ENCODE data around the gene TUBAL3.
A peak's percentile ranks its signal among the peaks of the same experiment; 100 is the strongest.
"Not testable (repeated sequence)": the region's sequence is repeated elsewhere in the genome, so short reads cannot be mapped to it uniquely, and the experiment has no call there.

TUBAL3 gene

DNA sequence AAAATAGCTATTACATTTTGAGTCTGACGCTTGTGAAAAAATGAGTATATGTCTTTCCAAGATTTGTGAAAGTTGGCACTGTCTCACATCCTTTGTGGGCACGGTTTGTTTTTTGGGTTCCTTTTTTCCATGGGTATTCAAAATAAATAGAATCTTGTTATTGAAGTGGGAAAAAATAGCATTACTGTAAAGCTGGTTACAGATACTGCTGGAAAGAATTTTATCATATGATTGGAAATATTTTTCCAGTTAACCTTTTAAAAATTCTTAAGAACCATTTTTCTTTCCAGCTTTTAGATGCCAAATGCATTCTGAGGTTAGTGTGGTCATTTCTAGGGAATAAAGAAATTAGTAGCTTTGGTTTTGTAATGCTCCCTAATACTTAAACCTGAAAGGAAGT is 19.1 kb upstream of the TUBAL3 start:
- no peak for DNase-seq (ENCODE audit: low spot score)

DNA sequence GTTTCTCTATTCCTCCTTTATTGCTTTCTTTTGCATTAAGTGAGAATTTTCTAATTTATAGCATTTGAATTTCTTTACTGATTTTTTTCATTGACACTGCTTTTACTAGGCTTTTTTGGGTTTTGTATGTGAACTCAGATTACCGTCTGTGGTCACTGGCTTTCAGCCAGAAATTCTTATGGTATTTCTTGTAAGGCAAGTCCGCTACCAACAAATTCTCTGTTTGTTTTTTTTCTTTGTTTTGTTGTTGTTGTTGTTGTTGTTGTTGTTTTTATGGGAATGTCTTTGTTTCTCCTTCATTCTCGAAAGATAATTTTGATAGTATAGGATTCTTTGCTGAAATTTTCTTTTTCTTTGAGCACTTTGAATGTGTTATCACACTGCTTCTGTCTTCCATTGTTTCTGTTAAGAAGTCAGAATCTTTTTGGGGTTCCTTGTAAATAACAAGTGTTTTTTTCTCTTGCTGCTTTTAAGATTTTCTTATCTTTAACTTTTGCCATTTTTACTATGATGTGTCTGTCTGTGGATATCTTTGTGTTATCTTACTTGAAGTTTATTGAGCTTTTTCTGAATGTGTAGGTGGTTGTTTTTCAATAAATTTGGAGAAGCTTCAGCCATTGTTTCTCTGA is 15.0 kb upstream of the TUBAL3 start:
- no peak for DNase-seq (ENCODE audit: low spot score)

DNA sequence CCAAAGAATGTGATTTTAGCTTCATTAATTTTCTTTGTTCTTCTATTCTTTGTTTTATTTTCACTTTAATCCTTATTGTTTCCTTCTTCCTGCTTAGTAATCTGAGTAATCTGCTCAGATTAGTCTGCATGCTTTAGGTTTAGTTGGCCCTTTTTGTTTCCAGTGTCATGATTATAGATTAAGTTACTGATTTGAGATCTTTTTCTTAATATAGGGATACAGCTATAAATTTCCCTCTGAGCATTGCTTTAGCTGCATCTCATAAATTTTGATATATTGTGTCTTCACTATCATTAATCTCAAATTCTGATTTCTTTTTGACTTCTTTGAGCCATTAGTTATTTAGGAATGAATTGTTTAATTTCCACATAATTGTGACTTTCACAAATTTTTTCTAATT is 14.0 kb upstream of the TUBAL3 start:
- no peak for DNase-seq (ENCODE audit: low spot score)

DNA sequence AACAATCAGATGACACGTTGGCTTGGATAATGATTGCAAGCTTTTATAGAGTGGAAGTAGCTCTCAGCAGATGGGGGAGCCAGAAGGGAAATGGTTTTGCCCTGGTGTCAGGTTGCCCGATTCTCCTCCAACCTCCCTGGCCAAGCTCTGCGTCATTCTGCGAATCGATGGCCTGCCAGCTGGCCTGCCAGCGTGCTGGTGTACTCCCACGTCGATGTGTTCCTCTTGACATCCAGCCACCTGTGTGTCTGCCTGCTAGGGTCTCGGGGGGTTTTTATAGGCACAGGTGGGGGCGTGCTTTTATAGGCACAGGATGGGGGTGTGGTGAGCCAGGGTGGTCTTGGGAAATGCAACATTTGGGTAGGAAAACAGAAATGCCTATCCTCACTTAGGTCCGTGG is 12.4 kb upstream of the TUBAL3 start:
- DNase-seq (ENCODE audit: low spot score), result no peak

DNA sequence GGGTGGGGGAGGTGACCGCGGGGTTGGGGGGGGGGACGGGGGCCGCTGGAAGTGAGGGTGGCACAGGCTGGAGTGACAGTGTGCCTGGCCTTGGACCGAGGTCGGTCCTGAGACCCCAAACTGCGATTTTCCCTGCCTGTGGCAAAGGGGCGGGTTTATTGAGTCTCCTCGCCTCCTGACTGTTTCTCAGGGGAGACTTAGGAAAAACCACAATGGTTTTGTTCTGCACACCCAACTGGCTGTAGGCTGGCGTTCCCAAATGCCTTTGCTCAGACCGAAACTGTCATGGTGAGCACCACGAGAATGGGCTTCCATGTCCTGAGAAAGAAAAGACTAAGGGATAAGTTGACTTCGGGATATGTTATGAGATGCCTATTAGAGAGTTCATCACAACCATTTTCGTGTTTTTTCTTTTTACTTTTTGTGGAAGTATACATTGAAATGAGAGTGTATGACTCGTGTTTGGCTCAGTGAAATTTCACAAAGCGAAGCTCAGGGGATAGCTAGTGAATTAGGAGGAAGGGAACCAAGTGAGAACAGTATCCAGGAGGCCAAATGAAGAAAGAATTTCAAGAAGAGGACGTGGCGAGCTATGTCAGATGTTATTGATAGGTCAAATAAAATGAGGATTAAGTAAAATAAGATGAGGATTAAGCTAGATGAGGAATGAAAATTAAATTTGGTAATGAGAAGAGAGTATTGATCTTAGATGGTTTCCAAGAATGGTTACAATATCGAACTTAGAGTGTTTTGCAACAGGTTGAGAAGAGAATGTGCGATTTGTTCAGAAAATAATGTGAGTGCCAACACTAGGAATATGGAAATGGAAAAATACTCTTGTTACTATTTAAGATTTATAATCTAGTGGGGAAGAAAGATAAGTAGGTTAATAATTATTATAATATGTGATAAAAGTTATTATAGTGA is 8.6 kb upstream of the TUBAL3 start:
- DNase-seq (ENCODE audit: low spot score), result peak; percentile 61

DNA sequence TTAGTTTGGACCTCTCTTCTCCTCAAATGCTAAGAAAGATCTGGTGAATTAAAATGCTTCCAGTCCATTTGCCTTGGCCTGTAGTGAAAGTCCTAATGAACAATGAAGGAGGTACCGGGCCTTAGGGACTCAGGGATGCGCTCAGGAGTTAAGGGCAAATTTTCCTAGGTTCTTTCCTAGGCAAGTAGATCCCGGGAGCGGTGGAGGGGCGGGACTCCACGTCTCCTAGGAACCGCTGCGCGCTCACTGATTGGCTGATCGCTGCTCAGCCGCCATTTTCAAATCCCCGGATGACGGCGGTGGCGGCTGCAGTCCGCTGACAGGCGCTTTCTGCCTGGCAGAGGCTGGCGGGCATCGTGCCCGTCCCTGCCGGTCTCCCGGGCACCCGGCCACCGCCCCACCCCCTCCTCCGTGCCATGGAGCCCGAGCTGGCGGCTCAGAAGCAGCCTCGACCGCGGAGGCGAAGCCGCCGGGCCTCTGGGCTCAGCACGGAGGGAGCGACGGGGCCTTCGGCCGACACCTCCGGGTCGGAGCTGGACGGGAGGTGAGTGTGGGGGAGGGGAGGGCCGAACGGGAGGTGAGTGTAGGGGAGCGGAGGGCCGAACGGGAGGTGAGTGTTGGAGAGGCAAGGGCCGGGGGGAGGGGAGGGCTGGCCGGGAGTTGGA is 7.8 kb upstream of the TUBAL3 start, which contains the start of gene NET1:
NET1 (plus strand) TSS at position 281 of the 665 bp plus-strand sequence; CDS start at position 417, 136 bp downstream.
- DNase-seq (ENCODE audit: low spot score), result peak; percentile 90

DNA sequence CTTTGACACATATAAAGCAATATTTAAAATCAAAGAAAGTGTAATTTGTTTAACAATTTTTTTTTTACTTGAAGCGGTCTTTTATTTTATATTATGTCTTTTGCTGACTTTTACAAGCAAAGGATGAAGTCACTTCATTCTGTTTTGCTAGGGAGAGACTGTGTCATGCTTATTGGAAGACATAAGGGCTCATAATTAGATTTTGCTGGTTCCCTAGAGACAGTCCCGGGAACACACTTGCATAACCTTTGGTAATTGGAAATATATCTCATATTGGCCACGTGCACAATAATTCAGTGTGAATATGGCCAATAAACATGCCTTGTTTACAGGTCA is 7.3 kb upstream of the TUBAL3 start:
- no peak for DNase-seq (ENCODE audit: low spot score)

DNA sequence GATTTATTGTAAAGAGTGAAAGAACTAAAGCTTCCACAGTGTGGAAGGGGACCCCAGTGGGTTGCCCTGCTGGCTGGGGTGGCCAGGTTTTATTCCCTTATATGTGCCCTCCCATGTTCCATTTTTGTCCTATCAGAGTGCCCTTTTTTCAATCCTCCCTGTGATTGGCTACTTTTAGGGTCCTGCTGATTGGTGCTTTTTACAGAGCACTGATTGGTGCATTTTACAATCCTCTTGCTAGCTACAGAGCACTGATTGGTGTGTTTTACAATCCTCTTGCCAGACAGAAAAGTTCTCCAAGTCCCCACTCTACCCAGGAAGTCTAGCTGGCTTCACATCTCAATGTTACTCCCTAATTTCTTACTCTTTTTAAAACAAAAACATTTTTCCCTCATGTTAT is 6.2 kb upstream of the TUBAL3 start:
- not testable (repeated sequence) for DNase-seq (ENCODE audit: low spot score)

DNA sequence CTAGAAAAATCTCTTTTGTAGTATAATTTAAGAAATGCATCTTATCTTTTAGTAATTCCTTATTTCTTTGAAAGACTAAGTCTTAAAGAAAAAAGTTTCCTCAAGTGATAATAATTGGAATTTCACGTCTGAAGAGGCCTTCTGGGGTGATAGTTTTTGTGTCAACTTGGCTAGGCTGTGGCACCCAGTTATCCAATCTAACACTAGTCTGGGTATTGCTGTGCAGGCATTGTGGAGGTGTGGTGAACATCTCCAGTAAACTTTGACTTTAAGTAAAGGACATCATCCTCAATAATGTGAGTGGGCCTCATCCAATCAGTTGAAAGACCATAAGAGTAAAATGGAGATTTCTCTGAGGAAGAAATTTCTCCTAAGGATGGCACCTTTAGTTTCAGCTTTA is 2.3 kb upstream of the TUBAL3 start:
- no peak for DNase-seq (ENCODE audit: low spot score)

DNA sequence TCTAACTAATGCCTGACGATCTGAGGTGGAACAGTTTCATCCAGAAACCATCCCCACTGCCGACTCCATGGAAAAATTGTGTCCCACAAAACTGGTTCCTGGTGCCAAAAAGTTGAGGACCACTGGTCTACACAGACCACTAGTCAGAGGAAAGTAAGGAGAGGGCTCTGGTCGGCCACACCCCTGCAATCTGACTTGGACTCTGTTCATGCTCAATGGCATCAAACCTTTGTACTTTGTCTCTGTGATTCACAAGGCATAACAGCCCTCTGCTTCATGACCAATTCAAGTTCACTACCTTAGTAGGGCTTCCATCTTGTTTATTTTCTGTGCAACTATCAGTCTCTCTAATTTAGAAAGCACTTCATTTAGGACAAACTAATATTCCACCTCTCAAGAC is 1.8 kb downstream of the TUBAL3 start:
- no peak for DNase-seq (ENCODE audit: low spot score)

DNA sequence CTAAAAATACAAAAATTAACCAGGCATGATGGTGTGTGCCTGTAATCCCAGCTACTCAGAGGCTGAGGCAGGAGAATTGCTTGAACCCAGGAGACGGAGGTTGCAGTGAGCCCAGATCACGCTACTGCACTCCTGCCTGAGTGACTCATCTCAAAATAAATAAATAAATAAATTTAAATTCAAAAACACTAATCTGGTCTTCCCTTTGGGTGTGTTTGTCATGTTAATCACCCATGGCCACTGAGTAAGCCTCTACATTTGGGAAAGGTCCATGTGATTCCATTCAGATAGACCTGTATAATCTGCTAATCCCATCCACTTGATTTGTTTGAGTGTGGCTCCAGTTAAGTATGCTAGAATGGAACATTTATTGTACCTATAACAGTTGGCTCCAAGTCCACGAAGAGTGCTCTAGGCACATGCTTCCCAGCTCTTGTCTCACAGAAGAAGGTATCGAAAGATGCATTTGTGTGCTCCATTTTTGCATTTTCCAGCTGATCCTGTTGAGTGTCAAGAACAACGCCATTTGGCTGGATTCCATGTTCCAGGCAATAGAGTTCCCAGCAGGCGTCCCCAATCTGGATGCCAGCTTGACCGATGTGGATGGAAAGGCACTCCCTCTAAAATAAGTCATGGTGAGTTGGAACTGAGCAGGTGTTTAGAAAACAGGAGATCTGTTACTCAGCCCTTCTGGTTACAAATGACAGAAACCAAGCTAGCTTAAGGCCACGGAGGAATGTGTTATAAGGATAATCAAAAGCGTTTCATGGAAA is 4.0 kb downstream of the TUBAL3 start:
- no peak for DNase-seq (ENCODE audit: low spot score)

DNA sequence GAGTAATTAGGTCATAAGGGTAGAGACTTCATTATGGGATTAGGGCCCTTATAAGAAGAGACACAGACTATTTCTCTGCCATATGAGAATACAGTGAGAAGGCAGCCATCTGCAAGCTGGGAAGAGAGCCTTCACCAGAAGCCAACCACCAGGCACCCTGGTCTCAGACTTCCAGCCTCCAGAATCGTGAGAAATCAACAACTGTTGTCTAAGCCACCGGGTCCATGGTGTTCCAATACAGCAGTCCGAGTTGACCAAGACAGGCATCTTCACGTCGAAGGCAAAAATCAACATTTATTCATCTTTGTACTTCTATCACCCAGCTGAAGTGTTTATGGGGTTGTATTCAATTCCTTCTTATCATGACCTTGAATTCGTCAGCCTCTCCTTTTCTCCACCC is 5.3 kb downstream of the TUBAL3 start:
- no peak for DNase-seq (ENCODE audit: low spot score)

DNA sequence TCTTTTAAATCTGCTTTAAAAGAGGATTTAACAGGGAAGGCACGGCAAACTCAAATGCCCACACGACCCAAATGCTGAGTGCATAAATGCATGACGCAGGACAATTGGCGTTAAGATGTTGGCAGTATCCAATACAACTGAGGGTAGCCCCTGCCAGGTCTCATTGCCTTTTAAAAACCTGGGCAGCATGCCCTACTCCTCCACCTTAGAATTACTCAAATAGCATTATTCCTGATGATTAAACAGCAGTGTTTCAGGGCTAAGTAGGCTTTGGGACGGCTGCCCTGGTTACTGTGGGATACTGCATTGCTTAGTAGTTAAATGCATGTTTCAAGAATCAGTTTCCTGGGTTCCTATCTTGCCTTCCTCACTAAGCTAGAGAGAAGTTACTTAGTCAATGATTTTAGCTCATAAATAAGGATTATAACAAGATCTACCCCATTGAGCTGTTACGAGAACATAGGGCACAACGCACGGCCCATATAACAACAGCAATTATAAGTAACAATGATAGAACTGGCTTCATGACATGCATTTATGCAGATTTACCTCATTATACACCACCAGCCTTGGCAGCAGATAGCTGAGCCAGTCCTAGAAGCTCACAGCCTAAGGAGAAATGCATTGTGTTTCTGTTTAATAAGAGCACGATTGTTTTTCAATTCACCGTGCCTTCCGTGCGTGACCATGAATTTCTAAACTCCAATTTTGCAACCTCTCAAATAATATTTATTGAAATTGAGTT is 7.9 kb downstream of the TUBAL3 start:
- no peak for DNase-seq (ENCODE audit: low spot score)

DNA sequence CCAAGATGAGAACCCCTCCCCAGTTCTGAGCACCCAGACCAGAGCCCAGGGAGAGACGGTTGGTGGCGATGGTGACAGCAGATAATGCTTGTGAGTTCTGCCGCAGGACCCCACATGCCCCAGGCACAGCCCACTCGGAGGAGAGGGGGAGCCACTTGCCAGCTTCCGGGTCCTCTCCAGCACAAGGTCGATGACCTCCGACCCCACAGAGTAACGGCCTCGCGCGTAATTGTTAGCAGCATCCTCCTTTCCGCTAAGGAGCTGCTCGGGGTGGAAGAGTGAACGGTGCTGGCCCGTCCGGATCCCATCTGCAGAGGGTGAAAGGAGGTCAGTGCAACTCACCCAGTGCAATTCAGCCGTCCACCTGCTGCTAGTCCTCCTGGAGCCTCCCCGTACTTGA is 9.5 kb downstream of the TUBAL3 start:
- no peak for DNase-seq (ENCODE audit: low spot score)

DNA sequence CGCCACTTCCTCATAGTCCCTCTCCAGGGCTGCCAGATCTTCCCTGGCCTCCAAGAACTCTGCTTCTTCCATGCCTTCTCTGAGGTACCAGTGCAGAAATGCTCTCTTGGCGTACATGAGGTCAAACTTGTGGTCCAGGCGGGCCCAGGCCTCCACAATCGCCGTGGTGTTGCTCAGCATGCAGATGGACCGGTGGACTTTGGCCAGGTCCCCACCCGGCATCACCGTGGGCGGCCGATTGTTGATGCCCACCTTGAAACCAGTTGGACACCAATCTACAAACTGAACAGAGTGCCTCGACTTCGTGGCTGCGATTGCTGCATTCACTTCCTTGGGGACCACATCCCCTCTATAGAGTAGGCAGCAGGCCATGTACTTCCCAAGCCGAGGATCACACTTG is 11.1 kb downstream of the TUBAL3 start:
- no peak for DNase-seq (ENCODE audit: low spot score)

DNA sequence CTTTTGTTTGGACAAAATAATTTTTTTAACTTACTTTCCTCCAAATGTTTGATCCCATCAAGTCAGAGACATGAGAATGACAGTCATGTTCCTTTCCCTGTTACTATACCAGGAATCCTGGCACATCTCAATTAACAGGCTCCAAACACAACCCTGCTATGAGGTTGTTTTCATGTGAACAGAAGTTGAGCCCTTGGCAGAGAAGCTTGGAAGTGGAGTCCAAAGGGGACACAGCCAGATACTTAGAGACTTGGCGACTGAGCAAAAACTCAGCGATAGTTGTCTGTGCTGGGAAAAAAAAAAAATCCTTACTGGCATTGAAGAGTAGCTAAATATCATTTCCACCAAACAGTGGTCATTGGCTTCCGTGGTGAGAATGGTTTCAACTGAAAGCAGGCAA is 12.8 kb downstream of the TUBAL3 start:
- no peak for DNase-seq (ENCODE audit: low spot score)

DNA sequence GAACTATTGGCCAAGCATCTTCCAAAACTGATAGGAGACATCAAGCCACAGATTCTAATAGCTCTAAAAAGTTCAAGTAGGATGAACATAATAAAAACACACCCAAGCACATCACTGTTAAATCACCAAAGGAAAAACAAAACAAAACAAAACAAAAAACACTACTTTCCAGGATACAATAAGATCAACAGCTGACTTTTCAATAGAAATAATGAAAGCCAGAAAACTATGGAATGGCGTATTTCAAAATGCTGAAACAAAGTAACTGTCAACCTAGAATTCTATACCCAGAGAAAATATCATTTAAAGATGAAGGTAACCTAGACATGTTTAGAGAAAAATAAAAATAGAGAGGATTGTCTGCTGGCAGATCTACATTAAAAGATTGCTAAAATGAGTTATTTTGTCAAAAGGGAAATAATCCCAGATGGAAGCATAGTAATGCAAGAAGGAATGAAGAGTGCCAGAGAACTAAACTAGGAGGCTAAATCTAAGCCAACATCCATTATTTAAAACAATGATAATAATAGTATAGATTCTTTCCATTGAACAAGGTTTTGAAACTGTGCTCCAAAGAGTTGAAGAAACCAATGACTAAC is 13.9 kb downstream of the TUBAL3 start:
- DNase-seq (ENCODE audit: low spot score), result no peak

DNA sequence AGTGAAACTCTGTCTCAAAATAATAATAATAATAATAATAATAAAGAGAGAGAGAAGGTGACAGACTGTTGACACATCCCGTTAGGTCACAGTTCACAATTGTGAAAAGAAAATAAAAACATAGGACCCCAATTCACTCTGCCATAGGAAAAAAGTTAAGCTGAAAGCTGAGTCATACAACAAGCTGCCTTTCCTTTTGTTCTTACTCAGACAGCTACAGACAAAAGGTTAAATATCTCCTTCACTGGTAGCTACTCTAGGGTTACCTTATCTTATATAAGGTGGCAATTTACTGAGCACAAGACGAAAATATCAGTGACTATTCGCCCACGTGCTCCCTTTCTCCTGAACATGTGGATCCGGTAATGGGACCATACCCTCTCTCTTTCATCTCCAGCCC is 17.5 kb downstream of the TUBAL3 start:
- DNase-seq (ENCODE audit: low spot score), result no peak

DNA sequence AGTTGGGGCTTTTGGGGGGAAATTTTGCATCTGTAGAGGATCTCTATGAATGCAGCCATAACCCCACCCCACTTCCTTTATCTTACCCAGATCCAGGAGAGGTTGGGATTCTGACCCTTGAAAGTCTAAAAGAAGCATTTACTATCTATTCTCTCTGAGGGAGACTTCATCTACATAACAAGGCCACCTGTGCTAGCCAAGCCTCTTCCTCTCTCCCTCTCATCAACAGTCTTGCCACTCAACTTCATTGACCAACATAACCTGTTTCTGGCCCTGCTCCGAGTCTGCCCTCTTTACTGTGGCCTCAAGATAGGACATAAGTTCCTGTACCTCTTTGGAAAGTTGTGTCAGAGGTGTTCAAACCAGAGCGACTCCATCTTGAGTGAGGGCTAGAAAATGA is 19.4 kb downstream of the TUBAL3 start:
- DNase-seq (ENCODE audit: low spot score), result no peak

DNA sequence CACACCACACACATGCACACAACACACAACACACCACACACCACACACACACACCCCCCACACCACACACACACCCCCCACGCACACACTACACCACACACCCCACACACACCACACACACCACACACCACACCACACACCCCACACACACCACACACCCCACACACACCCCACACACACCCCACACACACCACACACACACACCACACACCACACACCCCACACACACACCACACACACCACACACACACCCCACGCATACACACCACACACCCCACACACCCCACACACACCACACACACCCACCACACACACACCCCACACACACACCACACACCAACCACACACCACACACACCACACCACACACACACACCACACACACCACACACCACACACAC is 23.4 kb downstream of the TUBAL3 start:
- no peak for DNase-seq (ENCODE audit: low spot score)

DNA sequence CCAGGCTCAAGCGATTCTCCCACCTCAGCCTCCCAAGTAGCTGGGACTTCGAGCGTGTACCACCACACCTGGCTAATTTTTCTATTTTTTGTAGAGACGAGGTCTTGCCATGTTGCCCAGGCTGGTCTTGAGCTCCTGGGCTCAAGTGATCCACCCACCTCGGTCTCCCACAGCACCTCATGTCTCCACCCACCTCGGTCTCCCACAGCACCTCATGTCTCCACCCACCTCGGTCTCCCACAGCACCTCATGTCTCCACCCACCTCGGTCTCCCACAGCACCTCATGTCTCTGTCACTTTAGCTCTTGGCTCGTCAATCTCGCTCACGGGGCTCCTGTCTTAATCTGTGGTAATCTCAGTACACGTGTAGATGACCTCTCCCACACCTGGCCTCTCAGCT is 24.2 kb downstream of the TUBAL3 start:
- not testable (repeated sequence) for DNase-seq (ENCODE audit: low spot score)
